Upper lobe of right lung (tissue), 1 donor: ENCODE measurements around the gene ADAR. TPM values are rescaled to one million over a fixed set of nuclear protein-coding genes. Genes with fewer than 3 reads are reported as not detected.

Experiments used
- ATAC-seq: fragments of 200-7000 bp; cut with Tn5 transposase; one replicate; pipeline ENCODE4 v1.9.1; 2020; ENCODE audit warnings: mild to moderate bottlenecking, moderate library complexity
- DNase-seq: peaks from one replicate; pipeline ENCODE4 v3.0.0-alpha.2; 2020
- H3K27ac ChIP-seq: fragments of 200-600 bp; one replicate; pipeline ENCODE4 v1.8.0; 2022
- H3K27me3 ChIP-seq: fragments of 200-600 bp; one replicate; pipeline ENCODE4 v1.8.0; 2022; ENCODE audit warnings: mild to moderate bottlenecking
- H3K36me3 ChIP-seq: fragments of 200-600 bp; one replicate; pipeline ENCODE4 v1.8.0; 2022
- H3K4me1 ChIP-seq: fragments of 200-600 bp; one replicate; pipeline ENCODE4 v1.8.0; 2022
- H3K4me3 ChIP-seq: fragments of 200-600 bp; one replicate; pipeline ENCODE4 v1.8.0; 2022; ENCODE audit warnings: mild to moderate bottlenecking
- H3K9me3 ChIP-seq: fragments of 200-600 bp; one replicate; pipeline ENCODE4 v1.8.0; 2022
- intact Hi-C: fragments of 100-400 bp; cut with DNase I; formaldehyde crosslinking; loops from one replicate; pipeline ENCODE4 v1.11.0; 2022
- total RNA-seq: library from RNA; stranded (reverse); fragmentation: NEBNext Ultra II Directional; extraction: Animal tissue kit (Norgen Biotek cat#: 25700); gene quantifications from one replicate; pipeline ENCODE4 v1.2.1, GENCODE V29; 2021
- TF ChIP-seq, protein P1 (sequence below): fragments of 200-600 bp; IDR thresholded peaks from one replicate; pipeline ENCODE4 v1.8.0; 2022; ENCODE audit warnings: antibody characterized with exemption
- donor health status: DM: no; HTN: yes; CAD: no; lungs with severe emphysema.

ADAR gene
- total RNA-seq, 1 donor from 2014 or later: 205 TPM

- Histone ChIP-seq H3K4me3 (peak overlapping the region; percentile 94), H3K36me3 (peaks cover 8% of the 10 kb centered on the region), H3K4me1 (peaks cover 51% of the 10 kb centered on the region), H3K27ac (peak overlapping the region; percentile 98), H3K27me3 (no peaks in the 10 kb centered on the region), H3K9me3 (no peaks in the 10 kb centered on the region)
- TF ChIP-seq, protein P1, sequence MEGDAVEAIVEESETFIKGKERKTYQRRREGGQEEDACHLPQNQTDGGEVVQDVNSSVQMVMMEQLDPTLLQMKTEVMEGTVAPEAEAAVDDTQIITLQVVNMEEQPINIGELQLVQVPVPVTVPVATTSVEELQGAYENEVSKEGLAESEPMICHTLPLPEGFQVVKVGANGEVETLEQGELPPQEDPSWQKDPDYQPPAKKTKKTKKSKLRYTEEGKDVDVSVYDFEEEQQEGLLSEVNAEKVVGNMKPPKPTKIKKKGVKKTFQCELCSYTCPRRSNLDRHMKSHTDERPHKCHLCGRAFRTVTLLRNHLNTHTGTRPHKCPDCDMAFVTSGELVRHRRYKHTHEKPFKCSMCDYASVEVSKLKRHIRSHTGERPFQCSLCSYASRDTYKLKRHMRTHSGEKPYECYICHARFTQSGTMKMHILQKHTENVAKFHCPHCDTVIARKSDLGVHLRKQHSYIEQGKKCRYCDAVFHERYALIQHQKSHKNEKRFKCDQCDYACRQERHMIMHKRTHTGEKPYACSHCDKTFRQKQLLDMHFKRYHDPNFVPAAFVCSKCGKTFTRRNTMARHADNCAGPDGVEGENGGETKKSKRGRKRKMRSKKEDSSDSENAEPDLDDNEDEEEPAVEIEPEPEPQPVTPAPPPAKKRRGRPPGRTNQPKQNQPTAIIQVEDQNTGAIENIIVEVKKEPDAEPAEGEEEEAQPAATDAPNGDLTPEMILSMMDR: no peak
- intact Hi-C loops: no loop called here
- DNase-seq (no peak), ATAC-seq (no peak)
These were observed 829 bp downstream of the ADAR start for GRCh38 chr1:154607106-154607608.

- DNase-seq: no peak
- TF ChIP-seq, protein P1: no peak
- Histone ChIP-seq H3K27ac (no peak overlapping the region), H3K4me3 (no peak overlapping the region), H3K27me3 (no peaks in the 10 kb centered on the region), H3K9me3 (no peaks in the 10 kb centered on the region), H3K4me1 (peaks cover 54% of the 10 kb centered on the region), H3K36me3 (peaks cover 24% of the 10 kb centered on the region)
- ATAC-seq: no peak
- intact Hi-C loops: no loop called here
These were observed 2.5 kb downstream of the ADAR start for GRCh38 chr1:154605534-154605933.

DNA sequence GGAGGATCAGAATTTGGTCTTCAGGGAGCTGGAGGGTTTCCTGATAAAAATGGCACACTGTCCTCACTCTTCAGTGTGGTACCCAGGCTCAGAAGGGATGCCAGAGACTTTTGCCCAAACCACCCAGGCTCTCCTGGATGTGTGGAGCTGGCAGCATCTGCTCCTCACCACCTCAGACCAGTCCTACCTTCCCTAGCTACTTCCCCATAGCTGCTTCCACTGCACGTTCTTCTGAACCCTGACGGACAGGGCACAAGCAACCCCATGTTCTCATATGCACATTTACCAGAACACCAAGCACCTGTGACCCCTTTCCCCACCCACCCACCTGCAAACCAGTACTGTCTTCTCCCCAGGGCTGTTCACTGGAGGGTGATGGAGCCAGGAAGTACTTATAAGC lies 4.7 kb downstream of the ADAR start:
- H3K27ac ChIP-seq: no peak overlapping the region
- no peak for ATAC-seq
- H3K36me3 ChIP-seq: peaks cover 41% of the 10 kb centered on the region
- H3K4me1 ChIP-seq: peaks cover 59% of the 10 kb centered on the region
- H3K4me3 ChIP-seq: no peak overlapping the region
- no peak for DNase-seq
- no peaks in the 10 kb centered on the region for H3K9me3 ChIP-seq
- intact Hi-C loops: no loop called here
- TF ChIP-seq, protein P1: no peak
- no peaks in the 10 kb centered on the region for H3K27me3 ChIP-seq

DNA sequence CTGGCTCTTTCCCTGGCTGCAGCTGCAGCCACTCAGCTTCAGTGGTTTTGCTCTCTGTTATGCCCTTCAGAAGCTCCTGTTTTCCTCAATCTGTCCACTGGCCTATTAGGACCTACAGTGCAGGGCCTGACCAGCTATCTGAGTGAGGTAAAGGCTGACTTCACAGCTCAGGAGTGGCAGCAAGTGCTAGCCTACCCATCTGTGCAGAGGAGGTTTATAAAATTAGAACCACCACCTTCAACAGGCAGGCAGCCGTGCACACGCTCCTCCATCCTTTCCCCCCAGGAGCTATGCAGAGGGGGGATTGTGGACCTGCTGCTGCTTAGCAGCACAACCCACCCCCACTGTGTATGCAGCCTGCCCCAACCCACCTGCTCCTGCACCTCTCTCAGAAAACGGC lies 8.3 kb downstream of the ADAR start:
- Histone ChIP-seq H3K4me1 (peaks cover 34% of the 10 kb centered on the region), H3K27me3 (no peaks in the 10 kb centered on the region), H3K9me3 (no peaks in the 10 kb centered on the region), H3K36me3 (peaks cover 78% of the 10 kb centered on the region), H3K4me3 (no peak overlapping the region), H3K27ac (no peak overlapping the region)
- no peak for DNase-seq
- TF ChIP-seq, protein P1: no peak
- intact Hi-C loops: no loop called here
- ATAC-seq: no peak

GRCh38 chr1:154598871-154599635 lies 8.9 kb downstream of the ADAR start:
- H3K27me3 ChIP-seq: no peaks in the 10 kb centered on the region
- TF ChIP-seq, protein P1: no peak
- ATAC-seq (no peak), DNase-seq (no peak)
- peaks cover 84% of the 10 kb centered on the region for H3K36me3 ChIP-seq
- H3K4me3 ChIP-seq: no peak overlapping the region
- no peak overlapping the region for H3K27ac ChIP-seq
- no peaks in the 10 kb centered on the region for H3K9me3 ChIP-seq
- intact Hi-C loops: no loop called here
- peaks cover 29% of the 10 kb centered on the region for H3K4me1 ChIP-seq
